IMR-90 (cell line): ENCODE data around the gene NOX3. TPM values are rescaled to one million over a fixed set of nuclear protein-coding genes. Genes with fewer than 3 reads are reported as not detected.

ENCODE experiments used
- ATAC-seq: fragments of 200-7000 bp; cut with Tn5 transposase; 2 replicates; pipeline ENCODE4 v1.9.1; 2020; ENCODE audit warnings: low read depth, mild to moderate bottlenecking, moderate library complexity
- BruUV-seq: library from RNA; stranded (reverse); fragments of 400-500 nt; replicated peaks from 2 replicates; lab custom pipeline; 2021; lab: Mats Ljungman, UMichigan
- CTCF ChIA-PET: fragments of 300-600 bp; formaldehyde crosslinking; extraction: SDS; loops from one replicate; lab custom pipeline; 2021; ENCODE audit warnings: antibody characterized with exemption; lab: Yijun Ruan, JAX
- POLR2A ChIA-PET: fragments of 300-600 bp; sonication (Branson Sonifier 250); formaldehyde crosslinking; loops from one replicate; lab custom pipeline; 2022; ENCODE audit warnings: antibody characterized with exemption; ENCODE audit not compliant: unreplicated experiment; lab: Charles Lee
- DNase-seq: peaks from one replicate; pipeline ENCODE4 v3.0.0; 2013
- H2AFZ ChIP-seq: replicated peaks from 2 replicates; pipeline ENCODE3; 2013; ENCODE audit warnings: low read length, mild to moderate bottlenecking; ENCODE audit not compliant: poor library complexity
- H2AK5ac ChIP-seq: 2 replicates; pipeline ENCODE4 v1.6.1; 2013; ENCODE audit warnings: low read depth, low read length, inconsistent platforms
- H2AK9ac ChIP-seq: replicated peaks from 2 replicates; pipeline ENCODE3; 2013; ENCODE audit warnings: mild to moderate bottlenecking, low read depth, low read length, moderate library complexity; ENCODE audit not compliant: poor library complexity
- H2BK120ac ChIP-seq: 2 replicates; pipeline ENCODE4 v1.6.1; 2013; ENCODE audit warnings: low read depth, low read length, inconsistent platforms
- H2BK15ac ChIP-seq: 3 replicates; pipeline ENCODE4 v1.6.1; 2013; ENCODE audit warnings: low read depth, low read length, inconsistent platforms
- H2BK20ac ChIP-seq: 2 replicates; pipeline ENCODE4 v1.6.1; 2013; ENCODE audit warnings: low read depth, mild to moderate bottlenecking, inconsistent platforms, low read length, moderate library complexity
- H2BK5ac ChIP-seq: 2 replicates; pipeline ENCODE4 v1.6.1; 2013; ENCODE audit warnings: mild to moderate bottlenecking, low read depth, low read length, inconsistent platforms; ENCODE audit not compliant: poor library complexity, severe bottlenecking
- H3K14ac ChIP-seq: replicated peaks from 2 replicates; pipeline ENCODE4 v1.6.1; 2013; ENCODE audit warnings: low read depth, low read length, inconsistent platforms
- H3K18ac ChIP-seq: 2 replicates; pipeline ENCODE4 v1.6.1; 2013; ENCODE audit warnings: low read depth, low read length, control low read depth
- H3K23ac ChIP-seq: 2 replicates; pipeline ENCODE4 v1.6.1; 2013; ENCODE audit warnings: low read depth, low read length, inconsistent platforms
- H3K27ac ChIP-seq: 2 replicates; pipeline ENCODE4 v1.5.1; 2013; ENCODE audit warnings: mild to moderate bottlenecking, control low read depth, low read length; ENCODE audit not compliant: insufficient read depth
- H3K27me3 ChIP-seq: 2 replicates; pipeline ENCODE4 v1.6.1; 2013; ENCODE audit warnings: low read length; ENCODE audit not compliant: control insufficient read depth, insufficient read depth
- H3K36me3 ChIP-seq: 2 replicates; pipeline ENCODE4 v1.6.1; 2013; ENCODE audit warnings: low read length, mixed read lengths; ENCODE audit not compliant: control insufficient read depth, insufficient read depth
- H3K4ac ChIP-seq: 2 replicates; pipeline ENCODE4 v1.6.1; 2013; ENCODE audit warnings: low read depth, low read length, inconsistent platforms
- H3K4me1 ChIP-seq: 2 replicates; pipeline ENCODE4 v1.6.1; 2013; ENCODE audit warnings: low read length, mixed read lengths; ENCODE audit not compliant: control insufficient read depth, insufficient read depth
- H3K4me2 ChIP-seq: 2 replicates; pipeline ENCODE4 v1.6.1; 2013; ENCODE audit warnings: low read depth, mild to moderate bottlenecking, control low read depth, low read length, moderate library complexity
- H3K4me3 ChIP-seq: 2 replicates; pipeline ENCODE4 v1.5.1; 2013; ENCODE audit warnings: low read depth, mild to moderate bottlenecking, control low read depth, low read length, moderate library complexity; ENCODE audit not compliant: insufficient read depth
- H3K56ac ChIP-seq: 2 replicates; pipeline ENCODE4 v1.6.1; 2013; ENCODE audit warnings: low read length, inconsistent platforms; ENCODE audit not compliant: insufficient read depth; ENCODE audit errors: extremely low read depth
- H3K79me1 ChIP-seq, 2 experiments: 2 replicates each; pipeline ENCODE4 v1.6.1; 2013; ENCODE audit warnings: low read length in 2 of 2, inconsistent platforms in 1 of 2, low read depth in 1 of 2
- H3K9ac ChIP-seq: 2 replicates; pipeline ENCODE4 v1.6.1; 2013; ENCODE audit warnings: low read depth, low read length, control low read depth
- H3K9me1 ChIP-seq: 2 replicates; pipeline ENCODE4 v1.6.1; 2013; ENCODE audit warnings: low read length, inconsistent platforms; ENCODE audit not compliant: insufficient read depth
- H3K9me3 ChIP-seq: 2 replicates; pipeline ENCODE4 v1.6.1; 2013; ENCODE audit warnings: low read length; ENCODE audit not compliant: control insufficient read depth, insufficient read depth
- H4K20me1 ChIP-seq: 2 replicates; pipeline ENCODE4 v1.6.1; 2013; ENCODE audit warnings: low read length, inconsistent platforms; ENCODE audit not compliant: insufficient read depth
- H4K5ac ChIP-seq: 2 replicates; pipeline ENCODE4 v1.6.1; 2013; ENCODE audit warnings: mild to moderate bottlenecking, low read depth, low read length, control low read depth
- H4K8ac ChIP-seq, 2 experiments: 2 replicates each; pipeline ENCODE4 v1.6.1; 2013; ENCODE audit warnings: low read depth in 2 of 2, low read length in 2 of 2, control low read depth in 1 of 2, inconsistent platforms in 1 of 2
- H4K91ac ChIP-seq: 2 replicates; pipeline ENCODE4 v1.6.1; 2013; ENCODE audit warnings: low read depth, low read length, inconsistent platforms; ENCODE audit not compliant: insufficient read depth
- BHLHE40 ChIP-seq: fragments of 150-350 bp; IDR thresholded peaks from 2 replicates; pipeline ENCODE4 v1.6.1; 2016; ENCODE audit warnings: mild to moderate bottlenecking, low read depth, low read length
- CHD1 ChIP-seq: IDR thresholded peaks from 2 replicates; pipeline ENCODE4 v1.6.1; 2012; ENCODE audit warnings: low read depth, low read length, improper control_type of control experiment
- CTCF ChIP-seq: conservative IDR thresholded peaks from 2 replicates; pipeline ENCODE4 v1.5.1; 2012; ENCODE audit warnings: mild to moderate bottlenecking, low read depth, low read length, improper control_type of control experiment
- ELK1 ChIP-seq: fragments of 150-350 bp; IDR thresholded peaks from 2 replicates; pipeline ENCODE4 v1.6.1; 2016; ENCODE audit warnings: low read depth, mild to moderate bottlenecking, low read length, moderate library complexity, borderline replicate concordance
- FOS ChIP-seq: fragments of 150-350 bp; IDR thresholded peaks from 2 replicates; pipeline ENCODE4 v1.6.1; 2016; ENCODE audit warnings: low read depth, low read length
- MAZ ChIP-seq: IDR thresholded peaks from 2 replicates; pipeline ENCODE4 v1.6.1; 2012; ENCODE audit warnings: low read depth, mild to moderate bottlenecking, low read length, improper control_type of control experiment, moderate library complexity, borderline replicate concordance
- MXI1 ChIP-seq: IDR thresholded peaks from 2 replicates; pipeline ENCODE4 v1.6.1; 2012; ENCODE audit warnings: low read depth, mild to moderate bottlenecking, low read length, moderate library complexity, borderline replicate concordance
- NFE2L2 ChIP-seq: fragments of 150-350 bp; IDR thresholded peaks from 2 replicates; pipeline ENCODE4 v1.6.1; 2016; ENCODE audit warnings: low read depth, mild to moderate bottlenecking, low read length
- POLR2A ChIP-seq: IDR thresholded peaks from 2 replicates; pipeline ENCODE4 v1.6.1; 2012; ENCODE audit warnings: mild to moderate bottlenecking, low read depth, low read length
- RCOR1 ChIP-seq: IDR thresholded peaks from 2 replicates; pipeline ENCODE4 v1.6.1; 2012; ENCODE audit warnings: mild to moderate bottlenecking, low read length, improper control_type of control experiment; ENCODE audit not compliant: insufficient replicate concordance
- USF2 ChIP-seq: fragments of 150-350 bp; IDR thresholded peaks from 2 replicates; pipeline ENCODE4 v1.6.1; 2017; ENCODE audit warnings: mild to moderate bottlenecking, antibody characterized with exemption, low read length, low read depth
- WGBS, 2 experiments: methylation state at CpG; one replicate each; pipeline versions ENCODE4 v1.1.5 to v1.1.7; 2013; ENCODE audit warnings: missing lambda C conversion rate in 2 of 2; ENCODE audit not compliant: insufficient read length in 1 of 2; ENCODE audit errors: extremely low coverage in 2 of 2; 5-methylcytosine and 5-hydroxymethylcytosine counted together
- dilution Hi-C: fragments of 300-500 bp; cut with HindIII; formaldehyde crosslinking; loops from one replicate; pipeline ENCODE4 v1.14.3; 2018; ENCODE audit warnings: low sequenced_read_pairs; ENCODE audit not compliant: unreplicated experiment
- in situ Hi-C: fragments of 300-500 bp; cut with MboI; formaldehyde crosslinking; loops from 3 replicates; pipeline ENCODE4 v1.14.3; 2019; ENCODE audit warnings: low sequenced_read_pairs, inconsistent platforms, mixed read lengths
- intact Hi-C: fragments of 100-400 bp; cut with micrococcal nuclease; formaldehyde crosslinking; loops from 2 replicates; pipeline ENCODE4 v1.10.0; 2022
- polyA plus RNA-seq, 3 experiments: library from polyadenylated mRNA; depleted of rRNA; stranded (reverse); fragments of >200 nt; gene quantifications; 2 replicates each; pipeline ENCODE4 v1.2.3, GENCODE V29; 2012; ENCODE audit warnings: low replicate concordance in 1 of 3
- total RNA-seq: library from RNA; depleted of rRNA; stranded (reverse); fragments of >200 nt; gene quantifications from 2 replicates; pipeline ENCODE4 v1.2.3, GENCODE V29; 2012

Gene NOX3
- total and polyA plus RNA-seq, 2 of the 4 experiments (the other 2 are of a cell fraction) = not detected

- DNase-seq = no peak
- Histone ChIP-seq H2BK20ac (no peak overlapping the region), H2AFZ (no peak overlapping the region), H3K27me3 (no peaks in the 10 kb centered on the region), H3K23ac (no peak overlapping the region), H2BK15ac (no peak overlapping the region), H3K36me3 (no peaks in the 10 kb centered on the region), H3K14ac (no peak overlapping the region), H2AK9ac (no peak overlapping the region), H3K27ac (no peak overlapping the region), H2BK120ac (no peak overlapping the region), H3K4me1 (no peaks in the 10 kb centered on the region), H3K4me2 (no peak overlapping the region), H3K9me1 (no peaks in the 10 kb centered on the region), H3K56ac (no peak overlapping the region), H4K5ac (no peak overlapping the region), H3K9ac (no peak overlapping the region), H3K4ac (no peak overlapping the region), H2BK5ac (no peak overlapping the region), H3K4me3 (no peak overlapping the region), H4K20me1 (no peaks in the 10 kb centered on the region), H4K91ac (no peak overlapping the region), H3K79me1 (no peaks in the 10 kb centered on the region), H3K18ac (no peak overlapping the region), H3K9me3 (peaks cover 15% of the 10 kb centered on the region), H4K8ac (no peak overlapping the region), H2AK5ac (no peak overlapping the region)
- dilution Hi-C loops (no loop called here), intact Hi-C loops (no loop called here), in situ Hi-C loops (no loop called here)
- BruUV-seq = no TSS peak
- WGBS, 2 experiments = no CpG with 5 or more reads among the region's 3 CpGs
- no peak for ATAC-seq
- TF ChIP-seq RCOR1 (no peak), MAZ (no peak), CTCF (no peak), FOS (no peak), ELK1 (no peak), NFE2L2 (no peak), CHD1 (no peak), MXI1 (no peak), USF2 (no peak), BHLHE40 (no peak), POLR2A (no peak)
- ChIA-PET CTCF (no interaction called here), POLR2A (no interaction called here)
Observed at GRCh38 chr6:155466539-155466938, 10.9 kb upstream of the NOX3 start.
